HCT116 (cell line): ENCODE measurements around the gene ACP4.

Source experiments
- CEBPB ChIP-seq: IDR thresholded peaks from 2 replicates; pipeline ENCODE4 v1.6.1; 2012; ENCODE audit warnings: low read depth
- EGR1 ChIP-seq: IDR thresholded peaks from 2 replicates; pipeline ENCODE4 v1.6.1; 2012; ENCODE audit warnings: low read depth
- EZH2phosphoT487 ChIP-seq: fragments of 200-600 bp; IDR thresholded peaks from 2 replicates; pipeline ENCODE4 v1.6.1; 2018; ENCODE audit warnings: antibody characterized with exemption, borderline replicate concordance
- POLR2A ChIP-seq: IDR thresholded peaks from 2 replicates; pipeline ENCODE4 v1.7.0; 2011; ENCODE audit warnings: borderline replicate concordance; ENCODE audit not compliant: insufficient read depth, insufficient read length; ENCODE audit errors: extremely low read depth
- POLR2AphosphoS5 ChIP-seq: IDR thresholded peaks from 2 replicates; pipeline ENCODE4 v1.6.1; 2011; ENCODE audit warnings: mild to moderate bottlenecking, low read depth, low read length, moderate library complexity
- RAD21 ChIP-seq: IDR thresholded peaks from 2 replicates; pipeline ENCODE4 v1.6.1; 2012; ENCODE audit warnings: low read depth, mild to moderate bottlenecking
- SP1 ChIP-seq: IDR thresholded peaks from 2 replicates; pipeline ENCODE4 v1.6.1; 2012; ENCODE audit warnings: low read depth
- YY1 ChIP-seq: IDR thresholded peaks from 2 replicates; pipeline ENCODE4 v1.6.1; 2011; ENCODE audit warnings: low read length, low read depth, moderate library complexity, mild to moderate bottlenecking; ENCODE audit not compliant: insufficient replicate concordance; ENCODE audit errors: extremely low read depth
- ZNF274 ChIP-seq: fragments of 200-500 bp; sonication (Bioruptor generic); IDR thresholded peaks from 2 replicates; pipeline ENCODE4 v1.6.1; 2014; ENCODE audit warnings: mild to moderate bottlenecking, low read depth, low read length, inconsistent platforms
- TF ChIP-seq, protein P1 (sequence below), 3 experiments: fragments of 200-600 bp in 1 of 3; sonication (generic) in 1 of 3; IDR thresholded peaks in 2 of 3; conservative IDR thresholded peaks in 1 of 3; 2 replicates each; pipeline ENCODE4 v1.5.1; 2012 to 2017; ENCODE audit warnings: low read depth in 2 of 3, low read length in 2 of 3, antibody characterized with exemption in 1 of 3, borderline replicate concordance in 1 of 3, control low read depth in 1 of 3, mild to moderate bottlenecking in 1 of 3, mixed read lengths in 1 of 3, mixed run types in 1 of 3, moderate library complexity in 1 of 3; ENCODE audit not compliant: insufficient read depth in 1 of 3
- TF ChIP-seq, protein P2 (sequence below): IDR thresholded peaks from 2 replicates; pipeline ENCODE4 v1.6.1; 2012

DNA sequence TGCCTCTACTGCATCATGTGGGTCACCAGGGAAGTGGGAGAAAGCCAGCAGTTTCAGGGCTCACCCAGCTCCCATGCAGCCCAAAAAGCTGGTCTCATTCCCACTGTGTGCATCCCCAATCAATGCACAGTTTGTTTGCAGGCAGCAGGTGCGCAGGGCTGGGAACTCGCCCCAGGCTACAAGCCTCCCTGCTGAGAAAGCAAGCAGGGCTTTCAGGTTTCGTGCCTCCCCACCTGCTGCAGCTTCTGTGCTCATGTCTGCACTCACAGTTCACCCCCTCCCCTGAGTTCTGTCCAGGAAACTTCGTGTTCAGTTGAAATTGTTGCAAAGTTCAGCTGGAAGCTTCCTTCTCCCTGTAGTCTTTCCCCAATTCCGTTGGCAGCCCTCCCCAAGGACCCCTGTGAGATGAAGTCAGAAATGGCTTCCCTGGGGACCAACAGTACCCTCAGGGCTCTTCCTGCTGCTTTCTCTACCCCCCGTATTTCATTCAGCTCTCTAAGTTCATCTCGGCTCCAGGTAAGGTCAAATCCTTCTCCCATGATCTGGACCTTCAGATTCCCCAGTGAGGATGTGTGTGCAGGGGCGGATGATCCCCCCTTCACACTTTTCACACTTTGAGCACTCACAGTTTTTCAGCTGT, 54.2 kb downstream of the ACP4 start:
- TF ChIP-seq, protein P1, sequence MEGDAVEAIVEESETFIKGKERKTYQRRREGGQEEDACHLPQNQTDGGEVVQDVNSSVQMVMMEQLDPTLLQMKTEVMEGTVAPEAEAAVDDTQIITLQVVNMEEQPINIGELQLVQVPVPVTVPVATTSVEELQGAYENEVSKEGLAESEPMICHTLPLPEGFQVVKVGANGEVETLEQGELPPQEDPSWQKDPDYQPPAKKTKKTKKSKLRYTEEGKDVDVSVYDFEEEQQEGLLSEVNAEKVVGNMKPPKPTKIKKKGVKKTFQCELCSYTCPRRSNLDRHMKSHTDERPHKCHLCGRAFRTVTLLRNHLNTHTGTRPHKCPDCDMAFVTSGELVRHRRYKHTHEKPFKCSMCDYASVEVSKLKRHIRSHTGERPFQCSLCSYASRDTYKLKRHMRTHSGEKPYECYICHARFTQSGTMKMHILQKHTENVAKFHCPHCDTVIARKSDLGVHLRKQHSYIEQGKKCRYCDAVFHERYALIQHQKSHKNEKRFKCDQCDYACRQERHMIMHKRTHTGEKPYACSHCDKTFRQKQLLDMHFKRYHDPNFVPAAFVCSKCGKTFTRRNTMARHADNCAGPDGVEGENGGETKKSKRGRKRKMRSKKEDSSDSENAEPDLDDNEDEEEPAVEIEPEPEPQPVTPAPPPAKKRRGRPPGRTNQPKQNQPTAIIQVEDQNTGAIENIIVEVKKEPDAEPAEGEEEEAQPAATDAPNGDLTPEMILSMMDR (IDR thresholded peaks at IDR 0.05 in 2 of 3, conservative IDR thresholded peaks at IDR 0.05 in 1 of 3; ENCODE audit: borderline replicate concordance in 1 of 3, insufficient read depth in 1 of 3, low read depth in 2 of 3, low read length in 2 of 3), result no peak
- TF ChIP-seq POLR2AphosphoS5, result no peak
- TF ChIP-seq SP1, result no peak
- TF ChIP-seq EZH2phosphoT487, result no peak
- TF ChIP-seq RAD21, result no peak
- TF ChIP-seq CEBPB, result no peak
- TF ChIP-seq, protein P2, sequence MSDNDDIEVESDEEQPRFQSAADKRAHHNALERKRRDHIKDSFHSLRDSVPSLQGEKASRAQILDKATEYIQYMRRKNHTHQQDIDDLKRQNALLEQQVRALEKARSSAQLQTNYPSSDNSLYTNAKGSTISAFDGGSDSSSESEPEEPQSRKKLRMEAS, result no peak
- no peak for TF ChIP-seq ZNF274
- no peak for TF ChIP-seq POLR2A
- no peak for TF ChIP-seq EGR1
- no peak for TF ChIP-seq YY1
